LNCAP (cell line): ENCODE data around the gene LATS2.

Experiments used
- CTCF ChIP-seq: fragments of 450-650 bp; IDR thresholded peaks from 2 replicates; pipeline ENCODE4 v1.5.1; 2017; ENCODE audit warnings: mild to moderate bottlenecking

LATS2 gene

DNA sequence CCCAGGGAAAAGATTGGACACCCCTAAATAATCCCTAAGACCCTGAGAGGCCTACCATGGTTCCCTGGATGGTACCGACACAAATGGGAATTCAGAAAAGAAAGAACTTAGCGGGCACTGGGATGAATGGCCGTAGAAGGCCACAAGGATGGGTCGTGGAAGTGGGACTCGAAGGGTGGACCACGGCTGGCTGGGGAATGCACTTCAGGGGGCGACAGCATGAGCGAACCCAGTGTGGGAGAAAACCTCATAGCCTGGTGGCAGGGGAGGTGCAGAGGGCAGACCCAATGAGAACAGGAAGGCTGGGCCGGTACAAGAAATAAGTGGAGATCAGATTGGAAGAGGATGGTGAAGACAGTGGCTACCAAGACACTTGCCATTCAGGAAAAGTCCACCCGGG is 28.7 kb downstream of the LATS2 start:
- TF ChIP-seq CTCF = no peak

DNA sequence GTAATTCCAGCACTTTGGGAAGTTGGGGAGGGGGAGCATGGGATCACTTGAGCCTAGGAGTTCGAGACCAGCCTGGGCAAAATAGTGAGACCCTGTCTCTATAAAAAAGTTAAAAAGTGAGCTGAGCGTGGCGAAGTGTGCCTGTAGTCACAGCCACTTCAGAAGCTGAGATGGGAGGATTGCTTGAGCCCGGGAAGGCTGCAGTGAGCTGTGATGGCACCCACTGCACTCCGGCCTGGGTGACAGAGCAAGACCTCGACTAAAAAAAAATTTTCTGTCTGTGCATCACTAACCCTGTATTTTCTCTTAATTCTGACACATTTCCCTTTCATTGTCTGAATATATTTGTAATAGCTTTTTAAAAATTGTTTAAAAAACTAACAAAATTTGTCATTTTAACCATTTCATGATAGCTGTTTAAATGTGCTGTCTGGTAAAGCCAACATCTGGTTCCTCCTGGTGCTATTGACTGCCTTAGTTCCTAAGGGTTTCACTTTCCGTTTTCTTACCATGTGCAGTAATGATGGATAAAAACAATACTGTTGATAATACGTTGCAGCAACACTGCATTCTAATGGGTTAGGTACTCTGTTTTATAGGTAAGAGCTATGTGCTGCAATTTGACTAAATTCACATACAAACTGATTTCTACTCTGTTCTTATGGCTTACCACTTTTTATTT is 29.7 kb downstream of the LATS2 start:
- TF ChIP-seq CTCF = no peak

GRCh38 chr13:21025539-21025938 is 35.8 kb downstream of the LATS2 start:
- TF ChIP-seq CTCF = no peak

- no peak for TF ChIP-seq CTCF
Measured at GRCh38 chr13:21022056-21022979, 39.1 kb downstream of the LATS2 start.

DNA sequence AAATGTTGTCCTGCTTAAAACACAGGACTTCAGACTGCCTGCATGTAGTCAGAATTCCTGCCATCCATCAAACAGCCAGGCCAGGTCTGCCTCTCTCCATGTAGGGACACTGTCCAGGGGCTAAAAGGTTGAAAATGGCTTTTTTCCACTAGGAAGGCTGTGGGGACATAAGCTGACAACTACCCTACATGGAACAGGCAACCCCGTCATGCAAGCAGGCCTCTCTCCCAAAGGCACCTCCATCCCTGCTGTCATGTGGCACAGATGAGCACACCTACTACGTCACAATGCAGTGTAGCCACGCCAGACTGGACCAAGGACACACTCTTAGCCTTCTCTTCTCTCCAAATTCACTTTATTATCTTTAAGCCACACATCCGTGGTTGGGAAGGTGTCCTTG is 40.8 kb downstream of the LATS2 start:
- TF ChIP-seq CTCF = no peak

DNA sequence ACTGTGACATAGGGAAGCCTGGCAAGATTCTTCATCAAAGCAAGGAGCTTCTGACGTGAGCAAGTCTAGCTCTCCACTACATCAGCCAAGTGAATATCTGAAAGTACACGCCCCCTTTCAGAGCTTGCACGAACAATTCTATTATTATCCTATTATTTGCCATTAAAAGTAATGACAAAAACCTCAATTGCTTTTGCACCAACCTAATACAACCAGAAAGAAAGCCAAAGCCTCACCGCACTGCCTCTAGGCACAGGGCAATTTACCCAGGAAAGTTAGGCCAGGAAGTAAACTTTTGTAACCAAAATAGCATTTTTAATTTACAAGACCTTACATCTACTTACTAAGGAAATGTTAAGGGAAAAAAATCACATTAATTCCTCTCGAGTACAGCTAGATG is 41.2 kb downstream of the LATS2 start:
- no peak for TF ChIP-seq CTCF

DNA sequence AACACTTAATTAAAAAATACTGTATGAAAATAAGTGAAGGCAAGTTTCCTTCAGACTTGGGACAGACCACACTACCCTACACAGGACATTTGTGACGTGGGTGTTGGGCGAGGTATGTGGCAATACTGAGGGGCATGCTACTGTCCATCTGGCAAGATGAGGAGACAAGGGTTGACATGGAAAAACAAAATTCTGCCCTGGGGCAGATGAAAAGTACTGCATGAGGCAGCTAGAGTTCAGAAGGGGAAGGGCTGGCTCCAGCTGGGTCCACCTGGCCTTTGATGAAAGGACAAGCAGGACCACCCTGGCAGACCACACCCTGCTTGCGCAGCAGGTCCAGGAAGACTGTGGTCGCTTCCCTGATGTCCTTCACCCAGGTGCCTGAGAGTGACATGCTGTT is 43.2 kb downstream of the LATS2 start:
- TF ChIP-seq CTCF = no peak
